Parathyroid adenoma (tissue), 2 donors: ENCODE results near the gene LAMA3.

Source experiments
- H2AFZ ChIP-seq: fragments of 300-600 bp; sonication (generic); one replicate; pipeline ENCODE4 v1.7.0; 2017; ENCODE audit warnings: antibody characterized with exemption, mild to moderate bottlenecking
- H3K27ac ChIP-seq: fragments of 300-600 bp; sonication (generic); one replicate; pipeline ENCODE4 v1.7.0; 2017
- H3K27me3 ChIP-seq: fragments of 300-600 bp; sonication (generic); one replicate; pipeline ENCODE4 v1.7.0; 2017; ENCODE audit warnings: low read length; ENCODE audit not compliant: control insufficient read depth, insufficient read depth
- H3K36me3 ChIP-seq: fragments of 300-600 bp; sonication (generic); one replicate; pipeline ENCODE4 v1.7.0; 2017; ENCODE audit warnings: low read length; ENCODE audit not compliant: control insufficient read depth, insufficient read depth
- H3K4me1 ChIP-seq: fragments of 300-600 bp; sonication (generic); one replicate; pipeline ENCODE4 v1.7.0; 2017; ENCODE audit warnings: control low read depth
- H3K4me2 ChIP-seq: fragments of 300-600 bp; sonication (generic); one replicate; pipeline ENCODE4 v1.7.0; 2017; ENCODE audit warnings: low read length
- H3K4me3 ChIP-seq: fragments of 300-600 bp; sonication (generic); one replicate; pipeline ENCODE4 v1.7.0; 2017; ENCODE audit warnings: low read depth, low read length
- H3K79me2 ChIP-seq: fragments of 300-600 bp; sonication (generic); one replicate; pipeline ENCODE4 v1.7.0; 2017; ENCODE audit warnings: control low read depth
- H3K9ac ChIP-seq: fragments of 300-600 bp; sonication (generic); one replicate; pipeline ENCODE4 v1.7.0; 2017; ENCODE audit warnings: mild to moderate bottlenecking
- H3K9me3 ChIP-seq: fragments of 300-600 bp; sonication (generic); one replicate; pipeline ENCODE4 v1.7.0; 2017; ENCODE audit warnings: low read length; ENCODE audit not compliant: control insufficient read depth
- TF ChIP-seq, protein P1 (sequence below): fragments of 300-600 bp; sonication (generic); IDR thresholded peaks from one replicate; pipeline ENCODE4 v1.7.0; 2017; ENCODE audit warnings: antibody characterized with exemption, mild to moderate bottlenecking
- donor health status: primary hyperparathyroidism.

The LAMA3 gene

GRCh38 chr18:23704806-23705205 is 15.6 kb downstream of the LAMA3 start:
- Histone ChIP-seq H3K27ac (no peak overlapping the region), H3K4me2 (no peak overlapping the region), H3K79me2 (peaks cover 15% of the 10 kb centered on the region), H3K9me3 (no peaks in the 10 kb centered on the region), H3K9ac (no peak overlapping the region), H3K27me3 (no peaks in the 10 kb centered on the region), H3K4me3 (no peak overlapping the region), H2AFZ (no peak overlapping the region), H3K4me1 (no peaks in the 10 kb centered on the region), H3K36me3 (no peaks in the 10 kb centered on the region)
- TF ChIP-seq, protein P1, sequence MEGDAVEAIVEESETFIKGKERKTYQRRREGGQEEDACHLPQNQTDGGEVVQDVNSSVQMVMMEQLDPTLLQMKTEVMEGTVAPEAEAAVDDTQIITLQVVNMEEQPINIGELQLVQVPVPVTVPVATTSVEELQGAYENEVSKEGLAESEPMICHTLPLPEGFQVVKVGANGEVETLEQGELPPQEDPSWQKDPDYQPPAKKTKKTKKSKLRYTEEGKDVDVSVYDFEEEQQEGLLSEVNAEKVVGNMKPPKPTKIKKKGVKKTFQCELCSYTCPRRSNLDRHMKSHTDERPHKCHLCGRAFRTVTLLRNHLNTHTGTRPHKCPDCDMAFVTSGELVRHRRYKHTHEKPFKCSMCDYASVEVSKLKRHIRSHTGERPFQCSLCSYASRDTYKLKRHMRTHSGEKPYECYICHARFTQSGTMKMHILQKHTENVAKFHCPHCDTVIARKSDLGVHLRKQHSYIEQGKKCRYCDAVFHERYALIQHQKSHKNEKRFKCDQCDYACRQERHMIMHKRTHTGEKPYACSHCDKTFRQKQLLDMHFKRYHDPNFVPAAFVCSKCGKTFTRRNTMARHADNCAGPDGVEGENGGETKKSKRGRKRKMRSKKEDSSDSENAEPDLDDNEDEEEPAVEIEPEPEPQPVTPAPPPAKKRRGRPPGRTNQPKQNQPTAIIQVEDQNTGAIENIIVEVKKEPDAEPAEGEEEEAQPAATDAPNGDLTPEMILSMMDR: no peak

DNA sequence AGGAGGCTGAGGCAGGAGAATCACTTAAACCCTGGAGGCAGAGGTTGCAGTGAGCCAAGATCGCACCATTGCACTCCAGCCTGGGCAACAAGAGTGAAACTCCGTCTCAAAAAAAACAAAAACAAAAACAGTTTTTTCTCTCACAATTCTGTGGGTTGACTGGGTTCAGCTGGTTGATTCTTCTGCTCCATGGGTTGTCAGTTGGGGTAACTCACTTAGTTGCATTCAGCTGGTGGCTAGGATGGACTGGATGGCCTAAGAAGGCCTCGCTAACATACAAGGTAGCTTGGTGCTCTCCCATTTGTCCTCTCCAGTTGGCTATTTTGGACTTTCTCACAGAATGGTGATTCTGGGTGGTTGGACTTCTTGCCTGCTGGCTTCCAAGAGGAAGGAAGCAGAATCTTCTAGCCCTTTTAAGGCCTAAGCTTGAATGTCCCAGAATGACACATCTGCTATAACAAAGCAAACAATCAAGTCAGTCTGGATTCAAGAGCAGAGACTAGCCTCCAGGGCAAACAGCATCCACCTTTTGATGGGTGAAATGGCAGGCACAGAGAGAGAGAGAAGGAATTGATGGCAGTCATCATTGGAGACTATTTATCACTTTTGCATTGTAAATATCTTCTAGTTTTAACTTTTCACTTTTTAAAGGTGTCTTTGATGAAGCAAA is 17.9 kb downstream of the LAMA3 start:
- no peak overlapping the region for H2AFZ ChIP-seq
- H3K27ac ChIP-seq: no peak overlapping the region
- TF ChIP-seq, protein P1: no peak
- no peaks in the 10 kb centered on the region for H3K4me1 ChIP-seq
- no peak overlapping the region for H3K9ac ChIP-seq
- no peak overlapping the region for H3K4me3 ChIP-seq
- H3K4me2 ChIP-seq: no peak overlapping the region
- H3K36me3 ChIP-seq: no peaks in the 10 kb centered on the region
- H3K27me3 ChIP-seq: no peaks in the 10 kb centered on the region
- H3K9me3 ChIP-seq: no peaks in the 10 kb centered on the region
- H3K79me2 ChIP-seq: peaks cover 15% of the 10 kb centered on the region

- H3K9me3 ChIP-seq: no peaks in the 10 kb centered on the region
Measured at GRCh38 chr18:23710068-23710527, 20.8 kb downstream of the LAMA3 start.

GRCh38 chr18:23710946-23711345 is 21.7 kb downstream of the LAMA3 start:
- Histone ChIP-seq H3K9me3 (no peaks in the 10 kb centered on the region), H3K4me1 (peaks cover 8% of the 10 kb centered on the region), H3K9ac (no peak overlapping the region), H3K79me2 (peaks cover 4% of the 10 kb centered on the region), H3K36me3 (no peaks in the 10 kb centered on the region), H3K4me3 (no peak overlapping the region), H3K27me3 (no peaks in the 10 kb centered on the region), H2AFZ (no peak overlapping the region), H3K27ac (no peak overlapping the region), H3K4me2 (no peak overlapping the region)
- TF ChIP-seq, protein P1: no peak

More at GRCh38 chr18:23710068-23710527, 20.8 kb downstream of the LAMA3 start:
- TF ChIP-seq, protein P1: no peak
- Histone ChIP-seq H3K4me2 (no peak overlapping the region), H3K4me3 (no peak overlapping the region), H3K79me2 (peaks cover 4% of the 10 kb centered on the region), H3K4me1 (no peaks in the 10 kb centered on the region), H3K9ac (no peak overlapping the region), H3K27ac (no peak overlapping the region), H3K36me3 (no peaks in the 10 kb centered on the region), H2AFZ (no peak overlapping the region), H3K27me3 (no peaks in the 10 kb centered on the region)

- H3K4me3 ChIP-seq: no peak overlapping the region
- no peak overlapping the region for H3K27ac ChIP-seq
- TF ChIP-seq, protein P1: no peak
- H3K4me1 ChIP-seq: peaks cover 10% of the 10 kb centered on the region
- H3K36me3 ChIP-seq: no peaks in the 10 kb centered on the region
- H2AFZ ChIP-seq: no peak overlapping the region
- H3K9ac ChIP-seq: no peak overlapping the region
- H3K27me3 ChIP-seq: no peaks in the 10 kb centered on the region
- no peaks in the 10 kb centered on the region for H3K9me3 ChIP-seq
- peaks cover 4% of the 10 kb centered on the region for H3K79me2 ChIP-seq
- H3K4me2 ChIP-seq: no peak overlapping the region
Measured at GRCh38 chr18:23711426-23711825, 22.2 kb downstream of the LAMA3 start.
